Measurements from ENCODE around the gene FNDC11.

Gene FNDC11

DNA sequence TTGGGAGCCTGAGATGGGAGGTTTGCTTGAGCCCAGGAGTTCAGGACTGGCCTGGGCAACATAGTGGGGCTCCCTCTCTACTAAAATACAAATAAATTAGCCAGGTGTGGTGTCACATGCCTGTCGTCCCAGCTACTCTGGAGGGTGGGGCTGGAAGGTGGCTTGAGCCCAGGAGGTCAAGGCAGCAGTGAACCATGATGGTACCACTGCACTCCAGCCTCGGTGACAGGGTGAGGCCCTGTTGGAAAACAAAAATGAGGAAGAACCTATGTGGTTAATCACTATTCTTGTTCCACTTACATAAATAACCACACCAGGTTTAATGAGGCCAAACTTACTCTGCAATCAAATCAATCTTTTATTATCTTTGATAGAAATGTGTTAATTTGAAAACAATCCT is 28.0 kb upstream of the FNDC11 start:
- no peak for DNase-seq

GRCh38 chr20:63527184-63527583 is 26.8 kb upstream of the FNDC11 start:
- no peak for DNase-seq

DNA sequence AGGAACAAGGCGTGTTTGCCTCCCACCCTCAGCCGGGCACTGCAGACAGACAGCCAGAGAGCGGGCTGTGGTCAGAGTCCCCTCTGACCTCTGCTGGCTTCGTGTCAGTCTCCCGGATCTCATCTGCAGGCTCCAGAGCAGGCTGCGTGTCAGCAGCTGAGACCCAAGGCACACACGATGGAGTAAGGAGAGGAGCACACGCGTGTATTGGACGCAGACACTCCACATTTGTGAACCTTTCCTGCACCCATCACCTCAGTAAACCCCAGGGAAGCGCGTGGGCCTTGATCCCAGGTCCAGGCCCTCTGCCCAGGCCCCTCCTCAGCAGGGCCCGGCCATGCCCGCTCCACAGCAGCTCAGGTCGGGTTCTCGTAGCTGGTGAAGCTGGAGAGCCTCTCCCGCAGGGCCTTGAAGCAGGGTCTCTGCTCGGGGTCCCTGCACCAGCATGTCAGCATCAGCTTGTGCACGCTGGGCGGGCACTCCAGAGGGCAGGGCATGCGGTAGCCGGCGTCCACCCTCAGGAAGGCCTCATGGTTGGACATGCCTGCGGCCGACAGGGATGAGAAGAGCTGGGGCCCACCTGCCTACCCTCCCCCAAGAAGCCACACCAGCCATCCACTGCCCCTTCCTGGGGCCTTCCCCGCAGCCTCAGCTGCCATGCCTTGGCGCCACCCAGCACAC is 24.6 kb upstream of the FNDC11 start:
- DNase-seq = no peak

- DNase-seq = no peak
Measured at GRCh38 chr20:63529861-63530787, 23.8 kb upstream of the FNDC11 start.

DNA sequence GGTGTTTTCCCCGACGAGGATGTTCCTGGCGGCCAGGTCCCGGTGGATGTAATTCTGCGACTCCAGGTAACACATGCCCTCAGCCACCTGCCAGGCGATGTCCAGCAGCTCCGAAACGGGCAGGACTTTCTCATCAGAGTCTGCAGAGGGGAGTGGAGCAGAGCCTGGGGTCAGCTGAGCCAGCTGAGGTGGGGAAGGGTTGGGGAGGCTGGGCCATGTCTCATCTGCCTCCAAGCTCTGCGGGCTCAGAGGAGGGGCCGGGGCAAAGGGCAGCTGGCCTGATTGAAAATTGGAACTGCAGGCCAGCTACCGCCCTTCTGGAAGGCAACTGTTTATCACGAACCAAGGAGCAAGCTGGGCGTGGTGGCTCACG is 23.2 kb upstream of the FNDC11 start:
- DNase-seq = no peak

DNA sequence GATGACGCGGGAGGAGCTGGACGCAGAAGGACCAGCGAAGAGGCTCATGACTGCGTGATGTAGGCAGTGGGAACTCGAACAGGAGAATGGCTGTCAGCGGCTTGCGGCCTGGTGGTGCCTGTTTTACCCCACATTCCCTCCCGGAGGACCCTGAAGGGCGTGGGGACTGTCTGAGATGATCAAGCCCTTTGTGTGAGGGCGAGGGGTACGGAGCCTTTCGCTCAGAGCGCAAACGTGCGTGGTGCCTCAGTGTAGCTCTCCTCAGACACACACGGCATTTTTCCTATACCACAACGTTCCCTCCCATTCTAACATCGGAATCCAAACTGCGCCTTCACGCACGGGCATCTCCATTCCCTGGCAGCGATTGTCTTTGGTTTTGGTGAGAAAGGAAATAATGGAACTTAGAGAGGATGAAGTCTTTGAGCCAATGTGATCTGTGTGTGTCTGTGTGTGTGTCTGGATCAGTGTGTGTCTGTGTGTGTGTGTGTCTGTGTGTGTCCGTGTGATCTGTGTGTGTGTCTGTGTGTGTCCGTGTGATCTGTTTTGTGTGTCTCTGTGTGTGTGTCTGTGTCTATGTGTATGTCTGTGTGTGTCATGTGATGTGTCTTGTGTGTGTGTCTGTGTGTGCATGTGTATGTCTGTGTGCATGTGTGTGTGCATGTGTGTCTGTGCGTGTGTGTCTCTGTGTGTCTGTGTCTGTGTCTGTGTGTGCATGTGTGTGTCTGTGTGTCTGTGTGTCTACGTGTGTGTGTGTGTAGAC is 22.1 kb upstream of the FNDC11 start:
- no peak for DNase-seq

- no peak for DNase-seq
Measured at GRCh38 chr20:63532449-63532971, 21.4 kb upstream of the FNDC11 start.

DNA sequence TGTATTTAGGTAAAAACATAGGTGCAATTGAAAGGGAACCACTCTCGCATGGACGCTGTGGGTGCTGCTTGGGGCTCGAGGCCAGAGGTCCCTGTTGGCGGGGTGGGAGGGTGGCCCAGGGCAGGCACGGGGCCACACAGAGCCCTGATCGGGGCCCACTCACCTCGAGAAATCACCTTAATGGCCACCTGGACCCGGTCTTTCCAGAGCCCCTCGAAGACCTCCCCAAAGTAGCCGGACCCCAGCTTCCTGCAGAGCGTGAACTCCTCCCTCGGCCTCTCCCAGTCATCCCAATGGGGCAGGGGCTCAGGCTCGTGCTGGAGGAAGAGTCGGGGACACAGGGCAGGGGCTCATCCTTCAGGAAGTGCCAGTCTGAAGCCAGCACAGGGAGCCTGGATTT is 20.6 kb upstream of the FNDC11 start:
- no peak for DNase-seq

GRCh38 chr20:63533871-63534393 is 20.0 kb upstream of the FNDC11 start:
- DNase-seq = no peak

GRCh38 chr20:63534427-63534830 is 19.5 kb upstream of the FNDC11 start:
- DNase-seq = no peak

- no peak for DNase-seq
Measured at GRCh38 chr20:63534831-63535651, 18.9 kb upstream of the FNDC11 start.

GRCh38 chr20:63536241-63536977 is 17.6 kb upstream of the FNDC11 start:
- DNase-seq = no peak

GRCh38 chr20:63536997-63537524 is 16.9 kb upstream of the FNDC11 start, which contains the start of gene PTK6:
Gene PTK6 (minus strand): TSS chr20:63537376. CDS start chr20:63537314, 62 bp downstream.
- no peak for DNase-seq

DNA sequence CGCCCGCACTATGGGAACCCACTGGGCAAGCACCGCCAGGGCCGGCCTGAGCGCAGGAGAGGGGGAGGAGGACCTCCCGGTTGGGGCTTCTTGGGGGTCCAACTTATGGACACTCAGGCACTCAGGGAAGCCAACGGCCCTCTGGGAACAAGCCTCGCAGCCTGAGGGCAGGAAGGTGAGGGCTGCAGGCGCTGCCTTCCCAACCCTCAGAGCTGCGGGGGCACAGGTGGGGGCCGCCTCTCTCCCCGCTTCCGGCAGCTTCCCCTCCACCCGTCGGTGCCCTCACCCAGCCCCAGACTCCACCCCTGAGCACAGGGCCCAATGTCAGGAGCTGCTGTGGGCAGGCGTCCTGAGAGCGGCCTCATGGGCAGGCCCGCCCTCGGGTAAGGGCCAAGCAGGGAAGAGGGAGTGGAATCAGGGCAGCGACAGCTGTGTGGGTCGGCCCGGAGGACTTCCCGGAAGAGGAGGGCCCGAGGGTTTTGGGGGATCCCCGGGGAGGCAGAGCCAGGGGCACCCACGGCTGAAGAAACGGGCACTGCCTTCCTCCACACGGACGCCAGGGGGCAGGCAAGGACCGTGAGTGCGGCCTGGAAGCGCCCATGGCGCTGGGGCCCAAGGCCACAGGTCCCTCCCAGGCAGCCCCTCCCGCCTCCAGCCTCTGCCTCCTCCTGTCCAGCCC is 16.3 kb upstream of the FNDC11 start:
- no peak for DNase-seq

DNA sequence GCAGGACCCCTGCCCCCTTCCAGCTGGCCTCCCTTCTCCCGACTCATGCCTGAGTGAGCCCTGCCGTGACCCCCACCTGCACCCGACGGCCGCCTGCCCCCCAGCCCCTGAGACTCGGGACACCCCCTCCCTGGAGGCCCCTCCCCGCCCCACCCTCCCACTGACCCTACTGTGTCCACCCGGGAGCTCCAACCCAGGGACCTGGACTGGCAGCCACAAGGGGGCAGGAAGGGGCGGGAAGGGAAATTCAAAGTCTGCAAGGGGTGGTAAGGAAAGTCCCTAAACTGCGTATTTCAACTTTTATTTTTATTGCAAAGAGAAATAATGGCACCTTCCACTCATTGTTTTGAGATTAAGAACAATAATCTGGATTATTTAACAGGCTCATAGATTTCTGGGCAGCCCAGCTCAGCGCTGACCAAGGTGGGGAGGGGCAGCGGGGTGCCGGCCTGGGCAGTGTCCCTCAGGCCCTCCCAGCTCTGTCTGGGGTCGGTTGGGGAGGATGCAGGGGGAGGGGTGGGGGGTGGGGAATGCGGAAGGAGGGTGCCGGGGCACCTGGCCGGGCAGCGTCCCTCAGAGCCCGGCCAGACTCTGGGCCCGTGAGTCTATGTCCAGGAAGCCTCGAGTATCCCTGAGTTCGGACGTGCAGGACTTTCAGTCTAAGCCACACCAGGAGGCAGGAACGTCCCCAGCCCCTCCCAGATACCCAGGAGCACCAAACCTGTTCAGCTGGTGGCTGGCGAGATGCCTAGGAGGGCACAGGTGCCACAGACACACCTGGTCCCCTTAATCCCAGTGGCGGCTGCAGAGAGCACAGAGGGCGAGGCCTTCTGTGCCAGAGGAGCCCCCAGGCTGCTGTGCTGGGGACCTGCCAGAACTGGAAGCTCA is 15.5 kb upstream of the FNDC11 start:
- DNase-seq = no peak

- no peak for DNase-seq
Measured at GRCh38 chr20:63539092-63539430, 14.9 kb upstream of the FNDC11 start.

DNA sequence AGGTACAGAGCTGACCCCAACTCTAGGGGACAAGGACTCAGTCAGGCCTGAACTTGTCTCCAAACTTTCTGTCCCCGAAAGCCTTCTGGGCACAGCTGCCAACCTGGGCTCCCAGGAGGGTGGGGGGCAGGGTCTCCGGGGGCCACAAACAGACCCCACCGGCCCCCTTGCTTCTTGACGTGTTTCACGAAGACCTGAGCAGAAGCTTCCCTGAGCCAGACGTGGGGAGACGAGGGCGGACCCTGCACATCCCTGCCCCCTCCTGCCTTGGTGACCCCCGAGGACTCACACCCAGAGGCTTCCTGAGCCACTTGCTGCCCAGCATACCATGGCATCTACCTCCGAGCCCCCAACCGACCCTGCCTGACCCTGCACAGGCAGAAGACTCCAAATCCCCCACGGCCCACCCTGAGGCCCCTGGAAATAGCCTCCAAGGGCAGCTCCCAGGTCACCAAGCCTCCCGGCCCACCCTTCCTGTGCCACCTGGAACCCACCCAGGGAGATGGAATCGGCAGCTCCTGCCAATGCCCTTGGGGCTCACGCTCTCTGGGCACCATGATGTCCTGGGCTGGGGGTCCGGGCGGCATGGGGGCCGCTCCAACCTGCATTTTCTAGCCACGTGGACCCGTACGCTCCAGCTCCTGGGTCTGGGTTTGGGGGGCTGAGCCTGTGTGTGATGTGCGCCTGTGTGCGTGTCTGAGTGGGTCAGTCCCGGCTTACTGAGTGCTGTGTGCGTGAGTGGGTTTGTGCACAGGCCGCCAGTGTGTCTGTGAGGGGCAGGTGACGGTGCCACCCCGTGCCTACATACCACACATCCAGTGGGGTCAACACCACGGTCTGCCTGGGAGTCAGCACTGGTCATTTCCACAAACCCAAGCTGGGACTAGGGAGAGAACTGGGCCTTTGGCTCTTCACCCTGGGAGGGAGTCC is 14.3 kb upstream of the FNDC11 start:
- DNase-seq = no peak

Data from NCI-H524 treated with DMSO at 0.1 percent for 48 hours (cell line).